Endothelial cell of umbilical vein (primary cell): ENCODE results near the gene SPSB1. TPM values are rescaled to one million over a fixed set of nuclear protein-coding genes. Genes with fewer than 3 reads are reported as not detected.

ENCODE experiments used
- BruUV-seq: library from RNA; stranded (reverse); fragments of 400-500 nt; replicated peaks from 2 replicates; lab custom pipeline; 2021; lab: Mats Ljungman, UMichigan
- CTCF ChIA-PET: fragments of 300-600, 350-600 bp; sonication (Branson Sonifier 250); formaldehyde crosslinking; loops from one replicate; lab custom pipeline; 2021; ENCODE audit warnings: antibody characterized with exemption, inconsistent platforms; lab: Charles Lee
- POLR2A ChIA-PET: fragments of 300-600, 350-600 bp; sonication (Branson Sonifier 250); formaldehyde crosslinking; loops from one replicate; lab custom pipeline; 2021; ENCODE audit warnings: antibody characterized with exemption, inconsistent platforms; lab: Charles Lee
- DNase-seq: peaks from one replicate; pipeline ENCODE4 v3.0.0-alpha.2; 2011; ENCODE audit warnings: low read depth, low spot score
- FAIRE-seq: peaks from 2 replicates; lab custom pipeline; 2011; peaks lifted over from hg19 to GRCh38; lab: Jason Lieb, UNC
- H2AFZ ChIP-seq: 2 replicates; pipeline ENCODE4 v1.6.0; 2012; ENCODE audit warnings: low read depth, low read length, control low read depth, inconsistent platforms
- H3K27ac ChIP-seq: 2 replicates; pipeline ENCODE4 v1.5.1; 2011; ENCODE audit warnings: low read depth, mild to moderate bottlenecking, control low read depth, low read length, moderate library complexity; ENCODE audit not compliant: insufficient read depth
- H3K27me3 ChIP-seq, 2 experiments: 2 replicates each; pipeline versions ENCODE4 v1.6.0 to v1.6.1; 2011; ENCODE audit warnings: low read length in 2 of 2, mixed read lengths in 1 of 2; ENCODE audit not compliant: control insufficient read depth in 2 of 2, insufficient read depth in 2 of 2
- H3K36me3 ChIP-seq, 2 experiments: 2 replicates in 1 of 2; 3 replicates in 1 of 2; pipeline ENCODE4 v1.5.1; 2011; ENCODE audit warnings: low read length in 2 of 2, mild to moderate bottlenecking in 1 of 2, moderate library complexity in 1 of 2; ENCODE audit not compliant: control insufficient read depth in 2 of 2, insufficient read depth in 2 of 2; ENCODE audit errors: extremely low read depth in 1 of 2
- H3K4me1 ChIP-seq: 3 replicates; pipeline ENCODE4 v1.5.1; 2011; ENCODE audit warnings: mild to moderate bottlenecking, low read length; ENCODE audit not compliant: control insufficient read depth, insufficient read depth; ENCODE audit errors: extremely low read depth
- H3K4me2 ChIP-seq: 2 replicates; pipeline ENCODE4 v1.6.1; 2011; ENCODE audit warnings: low read length, control low read depth, mixed read lengths; ENCODE audit not compliant: insufficient read depth
- H3K4me3 ChIP-seq, 3 experiments: fragments of 200-600 bp in 1 of 3; sonication (generic), shearing (Covaris generic) in 1 of 3; replicated peaks in 1 of 3; 2 replicates each; pipeline ENCODE4 v1.5.1; 2011 to 2016; ENCODE audit warnings: control low read depth in 3 of 3, low read length in 3 of 3, mild to moderate bottlenecking in 2 of 3, inconsistent platforms in 1 of 3, low read depth in 1 of 3, moderate library complexity in 1 of 3; ENCODE audit not compliant: insufficient read depth in 1 of 3
- H3K79me2 ChIP-seq: 2 replicates; pipeline ENCODE4 v1.6.0; 2012; ENCODE audit warnings: low read length, inconsistent platforms; ENCODE audit not compliant: control insufficient read depth, insufficient read depth
- H3K9ac ChIP-seq: replicated peaks from 2 replicates; pipeline ENCODE3; 2011; ENCODE audit warnings: low read length, control low read depth; ENCODE audit not compliant: insufficient read depth; ENCODE audit errors: extremely low read depth
- H3K9me1 ChIP-seq: replicated peaks from 3 replicates; pipeline ENCODE4 v1.6.0; 2011; ENCODE audit warnings: mild to moderate bottlenecking, low read length; ENCODE audit not compliant: control insufficient read depth, insufficient read depth; ENCODE audit errors: extremely low read depth
- H3K9me3 ChIP-seq: replicated peaks from 2 replicates; pipeline ENCODE4 v1.5.1; 2012; ENCODE audit warnings: low read length, inconsistent platforms; ENCODE audit not compliant: control insufficient read depth, insufficient read depth
- H4K20me1 ChIP-seq: replicated peaks from 2 replicates; pipeline ENCODE3; 2011; ENCODE audit warnings: mild to moderate bottlenecking, low read length; ENCODE audit not compliant: control insufficient read depth, insufficient read depth; ENCODE audit errors: extremely low read depth
- EZH2 ChIP-seq: IDR thresholded peaks from 2 replicates; pipeline ENCODE4 v1.6.1; 2012; ENCODE audit warnings: borderline replicate concordance, low read depth, mild to moderate bottlenecking, moderate library complexity, low read length, inconsistent platforms; ENCODE audit not compliant: severe bottlenecking
- FOS ChIP-seq: IDR thresholded peaks from 2 replicates; pipeline ENCODE4 v1.6.1; 2011; ENCODE audit warnings: mild to moderate bottlenecking, low read length, moderate library complexity, borderline replicate concordance; ENCODE audit not compliant: insufficient read depth
- GATA2 ChIP-seq: IDR thresholded peaks from 2 replicates; pipeline ENCODE4 v1.7.0; 2011; ENCODE audit warnings: low read depth, mild to moderate bottlenecking, moderate library complexity, mixed read lengths, low read length; ENCODE audit not compliant: insufficient read length, insufficient read depth
- JUN ChIP-seq: IDR thresholded peaks from 2 replicates; pipeline ENCODE4 v1.6.1; 2011; ENCODE audit warnings: borderline replicate concordance, low read depth; ENCODE audit not compliant: insufficient read length, insufficient read depth
- MYC ChIP-seq: IDR thresholded peaks from one replicate; pipeline ENCODE4 v1.6.1; 2011; ENCODE audit warnings: mild to moderate bottlenecking, low read depth, low read length
- POLR2A ChIP-seq: IDR thresholded peaks from 2 replicates; pipeline ENCODE4 v1.6.1; 2012; ENCODE audit warnings: low read depth, mild to moderate bottlenecking, control low read depth, low read length
- POLR2AphosphoS5 ChIP-seq: IDR thresholded peaks from 2 replicates; pipeline ENCODE4 v1.6.1; 2012; ENCODE audit warnings: low read depth, mild to moderate bottlenecking, control low read depth, low read length, moderate library complexity; ENCODE audit not compliant: insufficient read depth
- dilution Hi-C: fragments of 300-500 bp; cut with MboI; formaldehyde crosslinking; loops from one replicate; pipeline ENCODE4 v1.15.0; 2019; ENCODE audit warnings: low sequenced_read_pairs; ENCODE audit not compliant: extremely low pct_ligation_motif_present
- intact Hi-C: fragments of 100-400 bp; cut with micrococcal nuclease; formaldehyde crosslinking; loops from one replicate; pipeline ENCODE4 v1.10.0; 2022
- polyA plus RNA-seq, 4 experiments: library from polyadenylated mRNA; depleted of rRNA in 3 of 4; stranded (reverse) in 3 of 4; unstranded in 1 of 4; fragments of >200 nt; gene quantifications; 2 replicates each; pipeline versions ENCODE4 v1.2.1 to v1.2.3, GENCODE V29; 2011 to 2012; ENCODE audit warnings: missing spikeins in 1 of 4
- total RNA-seq: library from RNA; stranded (reverse); gene quantifications from 2 replicates; pipeline ENCODE4 v1.2.3, GENCODE V29; 2021
- TF ChIP-seq, protein P1 (sequence below), 2 donors: IDR thresholded peaks; 1 replicate in 1 of 2; 2 replicates in 1 of 2; pipeline ENCODE4 v1.5.1; 2011; ENCODE audit warnings: low read length in 2 of 2, mild to moderate bottlenecking in 2 of 2, moderate library complexity in 2 of 2, control low read depth in 1 of 2, inconsistent platforms in 1 of 2, low read depth in 1 of 2; ENCODE audit not compliant: insufficient read depth in 1 of 2; ENCODE audit errors: extremely low read depth in 1 of 2
- TF ChIP-seq, protein P2 (sequence below): IDR thresholded peaks from 2 replicates; pipeline ENCODE4 v1.6.1; 2011; ENCODE audit not compliant: insufficient read depth, insufficient read length

Gene SPSB1
- total and polyA plus RNA-seq, 2 donors (not counting 3 experiments of a cell fraction or from before 2014, with no cell fraction given): 41.9 to 61.2 TPM

DNA sequence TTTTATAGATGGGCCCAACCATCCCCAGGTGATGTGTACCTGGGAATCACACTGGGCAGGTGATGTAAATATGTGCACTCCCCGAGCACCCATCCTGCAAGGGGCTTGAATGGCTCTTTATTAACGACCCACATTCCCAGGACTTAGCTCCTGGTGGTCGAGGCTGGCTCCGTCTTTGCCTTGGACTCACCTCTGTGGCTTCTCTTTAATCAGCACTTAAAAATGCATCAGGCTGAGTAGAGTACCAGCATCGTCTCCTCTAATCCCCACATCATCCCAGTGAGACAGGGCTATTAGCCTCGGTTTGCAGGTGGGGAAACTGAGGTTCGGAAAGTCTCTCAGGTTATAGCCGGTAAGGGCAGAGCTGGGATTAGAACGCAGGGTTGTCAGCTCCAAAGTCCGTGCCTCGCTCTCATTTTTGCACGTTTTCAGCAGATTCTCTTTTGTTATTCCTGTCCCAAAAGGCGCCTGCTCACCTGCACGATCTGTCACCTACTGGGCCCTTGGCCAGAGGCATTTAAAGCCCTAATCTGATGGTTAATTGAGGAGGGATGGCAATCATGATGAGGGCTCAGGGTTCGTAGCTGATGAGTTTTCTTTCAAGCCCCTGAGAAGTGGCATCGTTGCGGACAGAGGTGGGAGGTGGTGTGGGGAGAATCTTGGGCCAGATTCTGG, 29.4 kb downstream of the SPSB1 start:
- Histone ChIP-seq H3K4me3 (no peak overlapping the region), H3K4me2 (no peak overlapping the region), H2AFZ (no peak overlapping the region), H3K9ac (no peak overlapping the region), H3K4me1 (peaks cover 14% of the 10 kb centered on the region), H3K36me3 (peaks cover 0 to 25% of the 10 kb centered on the region in 2 experiments), H3K9me3 (no peaks in the 10 kb centered on the region), H3K27ac (no peak overlapping the region), H3K79me2 (peaks cover 95% of the 10 kb centered on the region), H3K9me1 (no peaks in the 10 kb centered on the region), H3K27me3 (no peaks in the 10 kb centered on the region), H4K20me1 (peaks cover 5% of the 10 kb centered on the region)
- intact Hi-C loops: no loop called here
- ChIA-PET POLR2A (no interaction called here), CTCF (interaction anchor here (1.4 to 2.1 kb wide), 3 partner anchors 55 to 169 kb away, joined by 3 to 8 read pairs (median 5); no protein-coding TSS in a partner anchor)
- TF ChIP-seq, protein P1, sequence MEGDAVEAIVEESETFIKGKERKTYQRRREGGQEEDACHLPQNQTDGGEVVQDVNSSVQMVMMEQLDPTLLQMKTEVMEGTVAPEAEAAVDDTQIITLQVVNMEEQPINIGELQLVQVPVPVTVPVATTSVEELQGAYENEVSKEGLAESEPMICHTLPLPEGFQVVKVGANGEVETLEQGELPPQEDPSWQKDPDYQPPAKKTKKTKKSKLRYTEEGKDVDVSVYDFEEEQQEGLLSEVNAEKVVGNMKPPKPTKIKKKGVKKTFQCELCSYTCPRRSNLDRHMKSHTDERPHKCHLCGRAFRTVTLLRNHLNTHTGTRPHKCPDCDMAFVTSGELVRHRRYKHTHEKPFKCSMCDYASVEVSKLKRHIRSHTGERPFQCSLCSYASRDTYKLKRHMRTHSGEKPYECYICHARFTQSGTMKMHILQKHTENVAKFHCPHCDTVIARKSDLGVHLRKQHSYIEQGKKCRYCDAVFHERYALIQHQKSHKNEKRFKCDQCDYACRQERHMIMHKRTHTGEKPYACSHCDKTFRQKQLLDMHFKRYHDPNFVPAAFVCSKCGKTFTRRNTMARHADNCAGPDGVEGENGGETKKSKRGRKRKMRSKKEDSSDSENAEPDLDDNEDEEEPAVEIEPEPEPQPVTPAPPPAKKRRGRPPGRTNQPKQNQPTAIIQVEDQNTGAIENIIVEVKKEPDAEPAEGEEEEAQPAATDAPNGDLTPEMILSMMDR (IDR thresholded peaks at IDR 0.05; ENCODE audit: extremely low read depth in 1 of 2, insufficient read depth in 1 of 2, low read depth in 1 of 2, low read length in 2 of 2): no peak
- TF ChIP-seq, protein P2, sequence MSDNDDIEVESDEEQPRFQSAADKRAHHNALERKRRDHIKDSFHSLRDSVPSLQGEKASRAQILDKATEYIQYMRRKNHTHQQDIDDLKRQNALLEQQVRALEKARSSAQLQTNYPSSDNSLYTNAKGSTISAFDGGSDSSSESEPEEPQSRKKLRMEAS: no peak
- TF ChIP-seq GATA2 (no peak), FOS (no peak), EZH2 (no peak), JUN (no peak), MYC (no peak), POLR2AphosphoS5 (no peak), POLR2A (no peak)
- DNase-seq: no peak
- FAIRE-seq: no peak
- dilution Hi-C loops: no loop called here
- BruUV-seq: no TSS peak
